Uterus (tissue), 2 donors: Measurements from ENCODE around the gene LMAN2L.

Experiments
- POLR2A ChIP-seq, 2 donors: fragments of 450-650 bp; IDR thresholded peaks; one replicate each; pipeline ENCODE4 v1.6.1; 2016; ENCODE audit warnings: antibody characterized with exemption in 2 of 2, mild to moderate bottlenecking in 1 of 2, moderate library complexity in 1 of 2
- TF ChIP-seq, protein P1 (sequence below), 4 experiments: fragments of 200-600 bp in 2 of 4; fragments of 450-650 bp in 2 of 4; sonication (generic) in 2 of 4; IDR thresholded peaks; one replicate each; pipeline ENCODE4 v1.5.1; 2016 to 2019; ENCODE audit warnings: antibody characterized with exemption in 4 of 4, mild to moderate bottlenecking in 2 of 4, moderate library complexity in 1 of 4

DNA sequence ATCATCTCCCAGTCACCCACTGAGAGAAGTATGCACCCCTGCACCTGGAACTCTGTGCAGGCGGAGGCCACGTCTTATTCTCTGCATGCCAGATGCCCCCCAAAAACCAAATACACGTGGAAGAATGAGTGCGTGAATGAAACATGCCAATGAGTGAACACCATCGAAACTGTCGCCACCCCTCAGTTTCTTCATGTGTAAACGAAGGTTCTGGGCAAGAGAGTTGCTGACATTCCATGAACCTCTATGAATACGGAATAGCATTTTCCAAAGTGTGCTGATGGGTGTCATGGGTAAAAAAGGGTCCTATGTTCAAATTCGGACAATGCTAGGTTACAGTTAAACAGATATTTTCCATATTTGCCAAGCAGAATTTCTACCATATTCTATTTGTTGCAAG lies 77.5 kb downstream of the LMAN2L start:
- TF ChIP-seq POLR2A (IDR thresholded peaks at IDR 0.05) = no peak
- TF ChIP-seq, protein P1, sequence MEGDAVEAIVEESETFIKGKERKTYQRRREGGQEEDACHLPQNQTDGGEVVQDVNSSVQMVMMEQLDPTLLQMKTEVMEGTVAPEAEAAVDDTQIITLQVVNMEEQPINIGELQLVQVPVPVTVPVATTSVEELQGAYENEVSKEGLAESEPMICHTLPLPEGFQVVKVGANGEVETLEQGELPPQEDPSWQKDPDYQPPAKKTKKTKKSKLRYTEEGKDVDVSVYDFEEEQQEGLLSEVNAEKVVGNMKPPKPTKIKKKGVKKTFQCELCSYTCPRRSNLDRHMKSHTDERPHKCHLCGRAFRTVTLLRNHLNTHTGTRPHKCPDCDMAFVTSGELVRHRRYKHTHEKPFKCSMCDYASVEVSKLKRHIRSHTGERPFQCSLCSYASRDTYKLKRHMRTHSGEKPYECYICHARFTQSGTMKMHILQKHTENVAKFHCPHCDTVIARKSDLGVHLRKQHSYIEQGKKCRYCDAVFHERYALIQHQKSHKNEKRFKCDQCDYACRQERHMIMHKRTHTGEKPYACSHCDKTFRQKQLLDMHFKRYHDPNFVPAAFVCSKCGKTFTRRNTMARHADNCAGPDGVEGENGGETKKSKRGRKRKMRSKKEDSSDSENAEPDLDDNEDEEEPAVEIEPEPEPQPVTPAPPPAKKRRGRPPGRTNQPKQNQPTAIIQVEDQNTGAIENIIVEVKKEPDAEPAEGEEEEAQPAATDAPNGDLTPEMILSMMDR (IDR thresholded peaks at IDR 0.05) = no peak
